PC-9 (cell line): Measurements from ENCODE around the gene RNU1-1. TPM values are rescaled to one million over a fixed set of nuclear protein-coding genes. Genes with fewer than 3 reads are reported as not detected.
"Not testable (repeated sequence)": the region's sequence is repeated elsewhere in the genome, so short reads cannot be mapped to it uniquely, and the experiment has no call there.

Experiments
- BruUV-seq: library from RNA; stranded (reverse); fragments of 400-500 nt; replicated peaks from 2 replicates; lab custom pipeline; 2021; lab: Mats Ljungman, UMichigan
- CTCF ChIA-PET: fragments of 300-600 bp; sonication (Branson Sonifier 250); formaldehyde crosslinking; loops from one replicate; lab custom pipeline; 2022; ENCODE audit warnings: antibody characterized with exemption; lab: Charles Lee
- POLR2A ChIA-PET: fragments of 300-600 bp; sonication (Branson Sonifier 250); formaldehyde crosslinking; loops from one replicate; lab custom pipeline; 2022; ENCODE audit warnings: antibody characterized with exemption; ENCODE audit not compliant: unreplicated experiment; lab: Charles Lee
- DNase-seq, 2 experiments: peaks; one replicate each; pipeline versions ENCODE4 v3.0.0 to v3.0.0-alpha.2; 2015 to 2022; ENCODE audit warnings: mixed read lengths in 1 of 2
- H2AFZ ChIP-seq: fragments of 200-600 bp; sonication (generic); 2 replicates; pipeline ENCODE4 v1.8.1; 2017; ENCODE audit warnings: antibody characterized with exemption
- H3F3A ChIP-seq: fragments of 200-600 bp; sonication (generic); 2 replicates; pipeline ENCODE4 v1.8.1; 2017; ENCODE audit warnings: antibody characterized with exemption, mild to moderate bottlenecking, low read depth; ENCODE audit not compliant: insufficient read depth
- H3K27ac ChIP-seq: fragments of 200-600 bp; sonication (generic); 2 replicates; pipeline ENCODE4 v1.6.1; 2016; ENCODE audit warnings: mixed run types
- H3K27me3 ChIP-seq: fragments of 200-600 bp; sonication (generic); 2 replicates; pipeline ENCODE4 v1.6.1; 2016; ENCODE audit warnings: low read depth, mixed run types; ENCODE audit not compliant: insufficient read depth
- H3K36me3 ChIP-seq: fragments of 200-600 bp; sonication (generic); 2 replicates; pipeline ENCODE4 v1.6.1; 2016; ENCODE audit warnings: low read depth, mixed run types
- H3K4me1 ChIP-seq: fragments of 200-600 bp; sonication (generic); replicated peaks from 2 replicates; pipeline ENCODE4 v1.6.1; 2016; ENCODE audit warnings: mixed run types; ENCODE audit not compliant: insufficient read depth
- H3K4me2 ChIP-seq: fragments of 200-600 bp; sonication (generic); 2 replicates; pipeline ENCODE4 v1.6.1; 2017; ENCODE audit warnings: mixed run types
- H3K4me3 ChIP-seq: fragments of 200-600 bp; sonication (generic); 2 replicates; pipeline ENCODE4 v1.6.1; 2016; ENCODE audit warnings: mixed run types
- H3K79me2 ChIP-seq: fragments of 200-600 bp; sonication (generic); 2 replicates; pipeline ENCODE4 v1.6.1; 2017; ENCODE audit warnings: low read depth, mixed run types
- H3K9me2 ChIP-seq: fragments of 200-600 bp; sonication (generic); 2 replicates; pipeline ENCODE4 v1.8.1; 2017; ENCODE audit warnings: mild to moderate bottlenecking; ENCODE audit not compliant: insufficient read depth
- H3K9me3 ChIP-seq: fragments of 200-600 bp; sonication (generic); 2 replicates; pipeline ENCODE4 v1.8.1; 2016; ENCODE audit warnings: low read depth; ENCODE audit not compliant: insufficient read depth
- H4K20me1 ChIP-seq: fragments of 200-600 bp; sonication (generic); 2 replicates; pipeline ENCODE4 v1.8.1; 2017; ENCODE audit not compliant: insufficient read depth
- intact Hi-C: fragments of 100-400 bp; cut with micrococcal nuclease; formaldehyde crosslinking; loops from one replicate; pipeline ENCODE4 v1.10.0; 2022; ENCODE audit not compliant: unreplicated experiment
- total RNA-seq: library from RNA; stranded (reverse); gene quantifications from 2 replicates; pipeline ENCODE4 v1.2.3, GENCODE V29; 2021

RNU1-1 gene
- total RNA-seq, 1 experiment from 2014 or later: 1,333 TPM

DNA sequence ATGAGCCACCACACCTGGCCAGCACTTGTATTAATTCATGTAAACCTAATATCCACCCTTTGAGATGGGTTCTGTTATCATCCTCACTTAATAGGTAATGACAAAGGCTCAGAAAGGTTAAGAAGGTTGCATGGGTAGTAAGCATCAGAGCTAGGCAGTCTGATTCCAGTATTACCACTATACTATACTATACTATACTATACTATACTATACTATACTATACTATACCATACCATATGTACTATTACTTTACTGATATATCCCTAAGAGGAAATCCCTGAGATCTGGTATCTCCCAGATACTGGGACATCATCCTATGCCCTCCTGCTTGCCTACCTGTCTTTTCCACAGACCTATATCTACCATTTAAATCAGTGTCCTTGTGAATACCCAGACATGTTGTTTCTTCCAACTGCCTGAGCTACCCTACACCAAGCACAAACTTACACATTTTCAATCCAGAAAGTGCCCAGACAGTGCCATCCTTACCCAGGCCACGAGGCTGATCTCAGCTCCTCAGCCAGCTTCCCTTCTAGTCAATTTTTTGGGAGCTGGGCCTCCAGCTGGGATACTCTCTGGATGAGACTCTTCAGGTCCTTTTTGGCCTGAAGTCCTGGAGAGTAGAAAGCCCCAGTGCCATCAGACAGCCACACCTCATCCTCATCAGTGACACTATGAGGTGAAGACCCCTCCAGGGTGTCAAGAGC, 36.3 kb upstream of the RNU1-1 start:
- POLR2A ChIA-PET, H3K36me3 ChIP-seq, H2AFZ ChIP-seq, H4K20me1 ChIP-seq, H3K4me2 ChIP-seq, H3K4me1 ChIP-seq, CTCF ChIA-PET, H3K79me2 ChIP-seq, H3K4me3 ChIP-seq, H3K9me2 ChIP-seq, BruUV-seq, DNase-seq, intact Hi-C loops, H3K27me3 ChIP-seq, H3F3A ChIP-seq, H3K27ac ChIP-seq, H3K9me3 ChIP-seq: not testable (repeated sequence)

DNA sequence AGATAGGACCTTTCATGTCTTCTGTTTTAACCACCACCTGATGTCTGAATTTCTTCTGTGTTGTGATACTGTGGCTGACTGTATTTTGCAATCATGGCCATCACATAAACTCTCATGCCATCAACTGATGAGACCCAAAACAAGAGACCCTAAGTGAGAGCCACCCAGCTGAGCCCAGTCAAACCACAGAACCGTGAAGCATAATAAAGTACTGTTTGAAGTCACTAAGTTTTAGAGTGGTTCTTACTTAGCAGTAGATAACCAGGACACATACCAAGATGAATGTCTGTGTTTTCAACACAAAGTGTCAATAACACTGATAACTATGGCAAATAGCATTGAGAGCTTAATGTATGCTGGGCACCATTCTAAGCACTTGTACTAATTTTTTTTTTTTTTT, 35.5 kb upstream of the RNU1-1 start:
- H3K36me3 ChIP-seq, H3K79me2 ChIP-seq, DNase-seq, H3K27me3 ChIP-seq, H3K4me1 ChIP-seq, H4K20me1 ChIP-seq, CTCF ChIA-PET, BruUV-seq, intact Hi-C loops, H2AFZ ChIP-seq, H3K27ac ChIP-seq, H3F3A ChIP-seq, H3K4me3 ChIP-seq, POLR2A ChIA-PET, H3K4me2 ChIP-seq, H3K9me2 ChIP-seq, H3K9me3 ChIP-seq: not testable (repeated sequence)

DNA sequence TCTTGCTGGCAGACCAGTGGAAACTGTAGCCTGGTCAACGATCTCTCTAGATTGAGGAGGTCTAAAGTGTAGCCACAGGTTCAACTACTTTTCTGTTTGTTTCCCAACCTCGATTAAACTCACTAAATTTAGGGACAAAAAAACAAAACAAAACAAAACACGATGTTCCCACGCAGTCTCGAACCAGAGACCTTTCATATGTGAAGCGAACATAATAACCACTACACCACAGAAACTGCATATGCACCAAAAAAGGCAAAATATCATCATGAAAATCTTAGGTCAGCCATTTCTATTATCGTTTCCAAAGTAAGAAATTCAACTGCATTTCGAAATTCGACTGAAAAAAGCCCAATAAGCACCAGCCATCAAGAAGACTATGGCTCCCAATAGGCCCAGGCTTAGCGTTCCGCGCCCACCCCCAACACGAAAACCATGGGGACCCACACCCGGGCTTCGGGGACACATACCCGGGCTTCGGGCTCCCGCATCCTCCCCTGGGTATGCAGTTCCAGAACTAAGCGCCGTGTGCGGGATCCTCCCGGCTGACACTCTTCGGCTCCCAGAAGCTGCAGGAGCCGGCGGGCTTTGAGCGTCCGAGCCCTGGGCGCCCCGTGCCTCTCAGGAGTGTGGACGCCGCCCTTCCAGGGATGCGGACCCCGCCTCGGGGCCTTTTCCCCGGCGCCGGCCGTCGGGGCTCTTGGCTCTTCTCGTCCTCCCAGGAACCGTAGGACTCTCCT, 33.6 kb upstream of the RNU1-1 start:
- H3K79me2 ChIP-seq, H4K20me1 ChIP-seq, intact Hi-C loops, H3K9me2 ChIP-seq, H3K4me3 ChIP-seq, H3F3A ChIP-seq, BruUV-seq, POLR2A ChIA-PET, CTCF ChIA-PET, H3K36me3 ChIP-seq, H3K27ac ChIP-seq, H3K9me3 ChIP-seq, H3K27me3 ChIP-seq, H3K4me2 ChIP-seq, DNase-seq, H3K4me1 ChIP-seq, H2AFZ ChIP-seq: not testable (repeated sequence)

DNA sequence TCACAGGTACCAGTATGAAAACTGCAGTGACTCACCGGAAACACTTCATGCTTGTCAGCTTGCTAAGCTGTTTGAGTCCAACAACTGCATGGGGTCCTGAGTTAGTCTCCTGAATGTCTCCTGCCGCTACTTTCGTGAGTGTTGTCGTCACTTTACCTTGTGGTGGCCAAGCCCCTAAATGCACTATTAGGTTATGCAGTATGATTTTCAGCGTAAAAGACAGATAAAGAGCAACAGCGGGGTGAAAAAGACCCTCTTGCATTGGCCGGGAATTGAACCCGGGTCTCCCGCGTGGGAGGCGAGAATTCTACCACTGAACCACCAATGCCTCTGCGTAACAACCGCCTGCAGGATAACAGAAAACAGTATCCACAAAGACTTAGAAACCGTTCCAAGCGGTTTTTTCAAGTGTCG, 31.6 kb upstream of the RNU1-1 start:
- H3K27ac ChIP-seq, H3K79me2 ChIP-seq, H3K9me2 ChIP-seq, CTCF ChIA-PET, H3K27me3 ChIP-seq, H3F3A ChIP-seq, POLR2A ChIA-PET, H3K4me3 ChIP-seq, H2AFZ ChIP-seq, H3K36me3 ChIP-seq, H4K20me1 ChIP-seq, H3K9me3 ChIP-seq, H3K4me1 ChIP-seq, intact Hi-C loops: not testable (repeated sequence)
- DNase-seq: peak; percentile 36 to 66
- peak overlapping the region; percentile 53 for H3K4me2 ChIP-seq
- TSS peak; percentile 100 for BruUV-seq

DNA sequence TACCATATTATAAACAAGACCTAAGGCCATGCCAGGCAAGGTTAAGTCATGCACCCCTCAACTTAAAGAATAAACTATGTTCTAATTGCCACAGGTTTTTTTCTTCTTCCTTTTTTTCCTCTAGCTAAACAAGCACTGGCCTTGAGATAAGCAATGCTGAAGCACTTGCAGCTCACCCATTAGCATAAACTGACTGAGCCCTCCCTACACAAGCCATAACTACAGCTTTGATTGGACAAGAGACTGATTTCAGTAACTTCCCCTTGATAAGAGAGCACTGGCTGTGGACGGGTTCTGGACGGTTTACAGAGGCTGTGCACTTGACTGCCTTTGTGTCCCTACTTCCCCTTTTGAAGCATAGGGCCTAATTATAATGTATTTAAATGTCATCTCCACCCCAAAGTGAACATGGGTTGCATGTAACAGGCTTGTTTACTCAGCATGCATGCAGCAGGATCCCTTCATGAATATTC, 26.4 kb upstream of the RNU1-1 start:
- H3K9me2 ChIP-seq, POLR2A ChIA-PET, H3K4me1 ChIP-seq, H3K79me2 ChIP-seq, H3K9me3 ChIP-seq, H3K27ac ChIP-seq, H2AFZ ChIP-seq, H3K4me2 ChIP-seq, H3K27me3 ChIP-seq, intact Hi-C loops, H3F3A ChIP-seq, H3K4me3 ChIP-seq, DNase-seq, BruUV-seq, CTCF ChIA-PET, H4K20me1 ChIP-seq, H3K36me3 ChIP-seq: not testable (repeated sequence)

DNA sequence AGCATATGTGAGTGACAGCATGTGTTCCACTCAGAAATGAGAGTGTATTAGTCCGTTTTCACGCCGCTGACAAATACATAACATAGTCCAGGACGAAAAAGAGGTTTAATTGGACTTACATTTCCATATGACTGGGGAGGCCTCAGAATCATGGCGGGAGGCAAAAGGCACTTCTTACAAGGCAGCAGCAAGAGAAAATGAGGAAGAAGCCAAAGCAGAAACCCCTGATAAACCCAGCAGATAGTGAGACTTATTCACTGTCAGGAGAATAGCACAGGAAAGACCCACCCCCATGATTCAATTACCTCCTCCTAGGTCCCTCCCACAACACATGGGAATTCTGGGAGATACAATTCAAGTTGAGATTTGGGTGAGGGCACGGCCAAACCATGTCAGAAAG, 23.4 kb upstream of the RNU1-1 start:
- H4K20me1 ChIP-seq, H3K27me3 ChIP-seq, H3K4me1 ChIP-seq, H3K27ac ChIP-seq, H3K4me3 ChIP-seq, H3K9me3 ChIP-seq, POLR2A ChIA-PET, H3K36me3 ChIP-seq, H3K9me2 ChIP-seq, H3K79me2 ChIP-seq, intact Hi-C loops, H3K4me2 ChIP-seq, H3F3A ChIP-seq, H2AFZ ChIP-seq, BruUV-seq, DNase-seq, CTCF ChIA-PET: not testable (repeated sequence)

DNA sequence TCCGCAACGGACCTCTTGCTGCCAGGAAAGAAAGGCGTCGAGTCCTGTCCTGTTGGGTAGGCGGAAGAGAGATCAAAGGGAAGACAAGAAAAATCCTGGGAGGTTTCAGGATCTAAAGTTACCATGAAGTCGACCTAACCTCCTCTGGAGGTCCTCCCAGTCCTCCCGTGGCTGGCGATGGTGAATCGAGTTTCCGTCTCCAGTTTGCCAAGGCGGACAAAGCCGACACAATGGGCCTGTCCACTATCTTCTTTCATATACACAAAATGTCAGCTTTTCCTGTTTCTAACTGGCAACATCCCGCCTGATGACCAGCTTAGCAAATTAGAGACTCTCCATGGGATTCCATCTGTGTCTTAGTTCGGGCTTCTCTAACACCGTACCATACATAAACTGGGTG, 22.7 kb upstream of the RNU1-1 start:
- POLR2A ChIA-PET, H3K79me2 ChIP-seq, CTCF ChIA-PET, H3F3A ChIP-seq, H2AFZ ChIP-seq, H3K9me2 ChIP-seq, H3K27me3 ChIP-seq, BruUV-seq, DNase-seq, H3K4me2 ChIP-seq, H3K36me3 ChIP-seq, H3K27ac ChIP-seq, H3K4me3 ChIP-seq, H4K20me1 ChIP-seq, intact Hi-C loops, H3K9me3 ChIP-seq, H3K4me1 ChIP-seq: not testable (repeated sequence)
